H1 (cell line): ENCODE measurements around the gene PRR29. TPM values are rescaled to one million over a fixed set of nuclear protein-coding genes. Genes with fewer than 3 reads are reported as not detected.

ENCODE experiments used
- BACH1 ChIP-seq: IDR thresholded peaks from 2 replicates; pipeline ENCODE4 v1.6.1; 2012; ENCODE audit warnings: low read length, improper control_type of control experiment
- CTCF ChIP-seq, 3 experiments: IDR thresholded peaks; 1 replicate in 2 of 3; 2 replicates in 1 of 3; pipeline versions ENCODE4 v1.5.1 to v1.6.1; 2011; ENCODE audit warnings: low read length in 3 of 3, mild to moderate bottlenecking in 3 of 3, inconsistent platforms in 2 of 3, low read depth in 1 of 3, moderate library complexity in 1 of 3; ENCODE audit not compliant: insufficient read depth in 1 of 3; ENCODE audit errors: control extremely low read depth in 1 of 3
- SIN3A ChIP-seq, 2 experiments: IDR thresholded peaks in 1 of 2; conservative IDR thresholded peaks in 1 of 2; 2 replicates each; pipeline ENCODE4 v1.6.1; 2011 to 2012; ENCODE audit warnings: low read length in 2 of 2, improper control_type of control experiment in 1 of 2, low read depth in 1 of 2, mild to moderate bottlenecking in 1 of 2
- YY1 ChIP-seq: IDR thresholded peaks from 2 replicates; pipeline ENCODE4 v1.6.1; 2011; ENCODE audit warnings: low read depth, mild to moderate bottlenecking, low read length
- polyA plus RNA-seq, 7 experiments: library from polyadenylated mRNA; depleted of rRNA in 3 of 7; stranded (reverse) in 5 of 7; unstranded in 2 of 7; fragments of >200 nt in 5 of 7; fragments of 200-250 nt in 2 of 7; gene quantifications; 1 replicate in 5 of 7; 2 replicates in 1 of 7; 4 replicates in 1 of 7; pipeline versions ENCODE4 v1.2.1 to v1.2.3, GENCODE V29; 2011 to 2013; ENCODE audit warnings: missing spikeins in 2 of 7, mixed read lengths in 2 of 7
- total RNA-seq: library from RNA; stranded (reverse); fragmentation: NEBNext Ultra II Directional; extraction: Animal tissue kit (Norgen Biotek cat#: 25700); gene quantifications from 2 replicates; pipeline ENCODE4 v1.2.1, GENCODE V29; 2021

The PRR29 gene
- total and polyA plus RNA-seq, 2 of the 8 experiments (the other 6 are each of a cell fraction or from before 2014, with no cell fraction given), result 0.67 to 0.83 TPM

- TF ChIP-seq CTCF (IDR thresholded peaks at IDR 0.05; ENCODE audit: control extremely low read depth in 1 of 3, insufficient read depth in 1 of 3, low read depth in 1 of 3, low read length in 3 of 3) (no peak), BACH1 (no peak), YY1 (no peak), SIN3A (conservative IDR thresholded peaks at IDR 0.05 in 1 of 2, IDR thresholded peaks at IDR 0.05 in 1 of 2; ENCODE audit: low read depth in 1 of 2, low read length in 2 of 2) (no peak)
These were observed 13.9 kb upstream of the PRR29 start (continued) for GRCh38 chr17:63984236-63984635.
